IMR-90 (cell line): ENCODE data around the gene ZNF559. TPM values are rescaled to one million over a fixed set of nuclear protein-coding genes. Genes with fewer than 3 reads are reported as not detected.
A peak's percentile ranks its signal among the peaks of the same experiment; 100 is the strongest.

Experiments used
- ATAC-seq: fragments of 200-7000 bp; cut with Tn5 transposase; 2 replicates; pipeline ENCODE4 v1.9.1; 2020; ENCODE audit warnings: low read depth, mild to moderate bottlenecking, moderate library complexity
- BruUV-seq: library from RNA; stranded (reverse); fragments of 400-500 nt; replicated peaks from 2 replicates; lab custom pipeline; 2021; lab: Mats Ljungman, UMichigan
- CTCF ChIA-PET: fragments of 300-600 bp; formaldehyde crosslinking; extraction: SDS; loops from one replicate; lab custom pipeline; 2021; ENCODE audit warnings: antibody characterized with exemption; lab: Yijun Ruan, JAX
- POLR2A ChIA-PET: fragments of 300-600 bp; sonication (Branson Sonifier 250); formaldehyde crosslinking; loops from one replicate; lab custom pipeline; 2022; ENCODE audit warnings: antibody characterized with exemption; ENCODE audit not compliant: unreplicated experiment; lab: Charles Lee
- DNase-seq: peaks from one replicate; pipeline ENCODE4 v3.0.0; 2013
- H2AFZ ChIP-seq: replicated peaks from 2 replicates; pipeline ENCODE3; 2013; ENCODE audit warnings: low read length, mild to moderate bottlenecking; ENCODE audit not compliant: poor library complexity
- H2AK5ac ChIP-seq: 2 replicates; pipeline ENCODE4 v1.6.1; 2013; ENCODE audit warnings: low read depth, low read length, inconsistent platforms
- H2AK9ac ChIP-seq: replicated peaks from 2 replicates; pipeline ENCODE3; 2013; ENCODE audit warnings: mild to moderate bottlenecking, low read depth, low read length, moderate library complexity; ENCODE audit not compliant: poor library complexity
- H2BK120ac ChIP-seq: 2 replicates; pipeline ENCODE4 v1.6.1; 2013; ENCODE audit warnings: low read depth, low read length, inconsistent platforms
- H2BK15ac ChIP-seq: 3 replicates; pipeline ENCODE4 v1.6.1; 2013; ENCODE audit warnings: low read depth, low read length, inconsistent platforms
- H2BK20ac ChIP-seq: 2 replicates; pipeline ENCODE4 v1.6.1; 2013; ENCODE audit warnings: low read depth, mild to moderate bottlenecking, inconsistent platforms, low read length, moderate library complexity
- H2BK5ac ChIP-seq: 2 replicates; pipeline ENCODE4 v1.6.1; 2013; ENCODE audit warnings: mild to moderate bottlenecking, low read depth, low read length, inconsistent platforms; ENCODE audit not compliant: poor library complexity, severe bottlenecking
- H3K14ac ChIP-seq: replicated peaks from 2 replicates; pipeline ENCODE4 v1.6.1; 2013; ENCODE audit warnings: low read depth, low read length, inconsistent platforms
- H3K18ac ChIP-seq: 2 replicates; pipeline ENCODE4 v1.6.1; 2013; ENCODE audit warnings: low read depth, low read length, control low read depth
- H3K23ac ChIP-seq: 2 replicates; pipeline ENCODE4 v1.6.1; 2013; ENCODE audit warnings: low read depth, low read length, inconsistent platforms
- H3K27ac ChIP-seq: 2 replicates; pipeline ENCODE4 v1.5.1; 2013; ENCODE audit warnings: mild to moderate bottlenecking, control low read depth, low read length; ENCODE audit not compliant: insufficient read depth
- H3K27me3 ChIP-seq: 2 replicates; pipeline ENCODE4 v1.6.1; 2013; ENCODE audit warnings: low read length; ENCODE audit not compliant: control insufficient read depth, insufficient read depth
- H3K36me3 ChIP-seq: 2 replicates; pipeline ENCODE4 v1.6.1; 2013; ENCODE audit warnings: low read length, mixed read lengths; ENCODE audit not compliant: control insufficient read depth, insufficient read depth
- H3K4ac ChIP-seq: 2 replicates; pipeline ENCODE4 v1.6.1; 2013; ENCODE audit warnings: low read depth, low read length, inconsistent platforms
- H3K4me1 ChIP-seq: 2 replicates; pipeline ENCODE4 v1.6.1; 2013; ENCODE audit warnings: low read length, mixed read lengths; ENCODE audit not compliant: control insufficient read depth, insufficient read depth
- H3K4me2 ChIP-seq: 2 replicates; pipeline ENCODE4 v1.6.1; 2013; ENCODE audit warnings: low read depth, mild to moderate bottlenecking, control low read depth, low read length, moderate library complexity
- H3K4me3 ChIP-seq: 2 replicates; pipeline ENCODE4 v1.5.1; 2013; ENCODE audit warnings: low read depth, mild to moderate bottlenecking, control low read depth, low read length, moderate library complexity; ENCODE audit not compliant: insufficient read depth
- H3K56ac ChIP-seq: 2 replicates; pipeline ENCODE4 v1.6.1; 2013; ENCODE audit warnings: low read length, inconsistent platforms; ENCODE audit not compliant: insufficient read depth; ENCODE audit errors: extremely low read depth
- H3K79me1 ChIP-seq, 2 experiments: 2 replicates each; pipeline ENCODE4 v1.6.1; 2013; ENCODE audit warnings: low read length in 2 of 2, inconsistent platforms in 1 of 2, low read depth in 1 of 2
- H3K9ac ChIP-seq: 2 replicates; pipeline ENCODE4 v1.6.1; 2013; ENCODE audit warnings: low read depth, low read length, control low read depth
- H3K9me1 ChIP-seq: 2 replicates; pipeline ENCODE4 v1.6.1; 2013; ENCODE audit warnings: low read length, inconsistent platforms; ENCODE audit not compliant: insufficient read depth
- H3K9me3 ChIP-seq: 2 replicates; pipeline ENCODE4 v1.6.1; 2013; ENCODE audit warnings: low read length; ENCODE audit not compliant: control insufficient read depth, insufficient read depth
- H4K20me1 ChIP-seq: 2 replicates; pipeline ENCODE4 v1.6.1; 2013; ENCODE audit warnings: low read length, inconsistent platforms; ENCODE audit not compliant: insufficient read depth
- H4K5ac ChIP-seq: 2 replicates; pipeline ENCODE4 v1.6.1; 2013; ENCODE audit warnings: mild to moderate bottlenecking, low read depth, low read length, control low read depth
- H4K8ac ChIP-seq, 2 experiments: 2 replicates each; pipeline ENCODE4 v1.6.1; 2013; ENCODE audit warnings: low read depth in 2 of 2, low read length in 2 of 2, control low read depth in 1 of 2, inconsistent platforms in 1 of 2
- H4K91ac ChIP-seq: 2 replicates; pipeline ENCODE4 v1.6.1; 2013; ENCODE audit warnings: low read depth, low read length, inconsistent platforms; ENCODE audit not compliant: insufficient read depth
- BHLHE40 ChIP-seq: fragments of 150-350 bp; IDR thresholded peaks from 2 replicates; pipeline ENCODE4 v1.6.1; 2016; ENCODE audit warnings: mild to moderate bottlenecking, low read depth, low read length
- CEBPB ChIP-seq: IDR thresholded peaks from 2 replicates; pipeline ENCODE4 v1.6.1; 2012; ENCODE audit warnings: low read depth, low read length, improper control_type of control experiment
- MXI1 ChIP-seq: IDR thresholded peaks from 2 replicates; pipeline ENCODE4 v1.6.1; 2012; ENCODE audit warnings: low read depth, mild to moderate bottlenecking, low read length, moderate library complexity, borderline replicate concordance
- NFE2L2 ChIP-seq: fragments of 150-350 bp; IDR thresholded peaks from 2 replicates; pipeline ENCODE4 v1.6.1; 2016; ENCODE audit warnings: low read depth, mild to moderate bottlenecking, low read length
- RCOR1 ChIP-seq: IDR thresholded peaks from 2 replicates; pipeline ENCODE4 v1.6.1; 2012; ENCODE audit warnings: mild to moderate bottlenecking, low read length, improper control_type of control experiment; ENCODE audit not compliant: insufficient replicate concordance
- WGBS, 2 experiments: methylation state at CpG; one replicate each; pipeline versions ENCODE4 v1.1.5 to v1.1.7; 2013; ENCODE audit warnings: missing lambda C conversion rate in 2 of 2; ENCODE audit not compliant: insufficient read length in 1 of 2; ENCODE audit errors: extremely low coverage in 2 of 2; 5-methylcytosine and 5-hydroxymethylcytosine counted together
- dilution Hi-C: fragments of 300-500 bp; cut with HindIII; formaldehyde crosslinking; loops from one replicate; pipeline ENCODE4 v1.14.3; 2018; ENCODE audit warnings: low sequenced_read_pairs; ENCODE audit not compliant: unreplicated experiment
- in situ Hi-C: fragments of 300-500 bp; cut with MboI; formaldehyde crosslinking; loops from 3 replicates; pipeline ENCODE4 v1.14.3; 2019; ENCODE audit warnings: low sequenced_read_pairs, inconsistent platforms, mixed read lengths
- intact Hi-C: fragments of 100-400 bp; cut with micrococcal nuclease; formaldehyde crosslinking; loops from 2 replicates; pipeline ENCODE4 v1.10.0; 2022
- polyA plus RNA-seq, 3 experiments: library from polyadenylated mRNA; depleted of rRNA; stranded (reverse); fragments of >200 nt; gene quantifications; 2 replicates each; pipeline ENCODE4 v1.2.3, GENCODE V29; 2012; ENCODE audit warnings: low replicate concordance in 1 of 3
- total RNA-seq: library from RNA; depleted of rRNA; stranded (reverse); fragments of >200 nt; gene quantifications from 2 replicates; pipeline ENCODE4 v1.2.3, GENCODE V29; 2012
- TF ChIP-seq, protein P1 (sequence below): fragments of 150-350 bp; IDR thresholded peaks from 2 replicates; pipeline ENCODE4 v1.6.1; 2016; ENCODE audit warnings: low read depth, mild to moderate bottlenecking, low read length, moderate library complexity, borderline replicate concordance

ZNF559 gene
- total and polyA plus RNA-seq, 2 of the 4 experiments (the other 2 are of a cell fraction) = 8.8 to 9.9 TPM

DNA sequence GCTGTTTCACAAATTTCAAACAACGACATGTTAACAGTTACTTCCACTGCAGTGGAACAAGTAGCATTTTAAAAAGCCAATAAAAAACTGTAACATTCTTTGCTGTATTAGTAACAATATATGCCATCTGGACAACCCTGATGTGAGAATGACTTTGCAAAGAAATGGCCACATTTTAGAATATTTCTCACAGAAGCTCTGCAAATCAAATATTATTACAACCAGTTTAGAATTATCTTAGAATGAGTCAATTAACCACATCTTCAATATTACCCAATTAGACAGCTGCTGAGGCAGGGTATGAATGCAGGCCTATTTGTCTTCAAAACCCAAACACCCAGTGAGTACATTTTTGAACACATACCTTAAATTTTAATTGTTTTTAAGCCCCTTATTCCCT lies 17.5 kb upstream of the ZNF559 start:
- Histone ChIP-seq H3K9me3 (peaks cover 3% of the 10 kb centered on the region), H2BK15ac (no peak overlapping the region), H4K20me1 (no peaks in the 10 kb centered on the region), H3K4me3 (no peak overlapping the region), H3K23ac (no peak overlapping the region), H2AK9ac (no peak overlapping the region), H4K91ac (no peak overlapping the region), H3K4me1 (0 out of 2 replicates have a peak, but pooled peaks cover 2% of the 10 kb centered on the region), H4K5ac (no peak overlapping the region), H3K14ac (no peak overlapping the region), H2BK5ac (peak overlapping the region; percentile 91), H3K56ac (no peak overlapping the region), H3K4me2 (no peak overlapping the region), H3K9me1 (no peaks in the 10 kb centered on the region; the same call in 1 of the 2 replicates), H2BK20ac (no peak overlapping the region), H4K8ac (no peak overlapping the region; a peak in 1 of 4 replicates), H3K36me3 (peaks cover 24% of the 10 kb centered on the region), H2BK120ac (no peak overlapping the region), H3K27ac (no peak overlapping the region), H2AK5ac (no peak overlapping the region), H2AFZ (no peak overlapping the region), H3K27me3 (no peaks in the 10 kb centered on the region), H3K79me1 (peaks cover 2 to 7% of the 10 kb centered on the region in 2 experiments; a peak in 2 of 4 replicates), H3K9ac (no peak overlapping the region), H3K18ac (peak overlapping the region; percentile 50; the same call in 1 of the 2 replicates), H3K4ac (no peak overlapping the region)
- TF ChIP-seq CEBPB (peak; percentile 41; the same call in 1 of the 2 replicates), RCOR1 (no peak), BHLHE40 (no peak), MXI1 (no peak), NFE2L2 (peak; percentile 49; the same call in 1 of the 2 replicates)
- TF ChIP-seq, protein P1, sequence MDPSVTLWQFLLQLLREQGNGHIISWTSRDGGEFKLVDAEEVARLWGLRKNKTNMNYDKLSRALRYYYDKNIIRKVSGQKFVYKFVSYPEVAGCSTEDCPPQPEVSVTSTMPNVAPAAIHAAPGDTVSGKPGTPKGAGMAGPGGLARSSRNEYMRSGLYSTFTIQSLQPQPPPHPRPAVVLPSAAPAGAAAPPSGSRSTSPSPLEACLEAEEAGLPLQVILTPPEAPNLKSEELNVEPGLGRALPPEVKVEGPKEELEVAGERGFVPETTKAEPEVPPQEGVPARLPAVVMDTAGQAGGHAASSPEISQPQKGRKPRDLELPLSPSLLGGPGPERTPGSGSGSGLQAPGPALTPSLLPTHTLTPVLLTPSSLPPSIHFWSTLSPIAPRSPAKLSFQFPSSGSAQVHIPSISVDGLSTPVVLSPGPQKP = no peak
- intact Hi-C loops = loop anchor here (5.0 kb wide), 1 partner anchor 164 kb away; the partner anchor contains the start of gene ZNF317
- WGBS, 2 experiments = no CpG with 5 or more reads among the region's 1 CpG
- peak; percentile 76 for DNase-seq
- ChIA-PET CTCF (no interaction called here), POLR2A (interaction anchor here (0.6 kb wide), 1 partner anchor 1951 kb away, joined by 4 read pairs; no protein-coding TSS in a partner anchor)
- in situ Hi-C loops = no loop called here
- dilution Hi-C loops = no loop called here
- BruUV-seq = no TSS peak
- no peak for ATAC-seq
